HG03342 (cell line): Measurements from ENCODE around the gene AP1G2.

ENCODE experiments used
- ATAC-seq: cut with Tn5 transposase; IDR thresholded peaks from one replicate; pipeline ENCODE4 v1.9.1; 2021; ENCODE audit warnings: mild to moderate bottlenecking, moderate library complexity; ENCODE audit not compliant: unreplicated experiment

AP1G2 gene

DNA sequence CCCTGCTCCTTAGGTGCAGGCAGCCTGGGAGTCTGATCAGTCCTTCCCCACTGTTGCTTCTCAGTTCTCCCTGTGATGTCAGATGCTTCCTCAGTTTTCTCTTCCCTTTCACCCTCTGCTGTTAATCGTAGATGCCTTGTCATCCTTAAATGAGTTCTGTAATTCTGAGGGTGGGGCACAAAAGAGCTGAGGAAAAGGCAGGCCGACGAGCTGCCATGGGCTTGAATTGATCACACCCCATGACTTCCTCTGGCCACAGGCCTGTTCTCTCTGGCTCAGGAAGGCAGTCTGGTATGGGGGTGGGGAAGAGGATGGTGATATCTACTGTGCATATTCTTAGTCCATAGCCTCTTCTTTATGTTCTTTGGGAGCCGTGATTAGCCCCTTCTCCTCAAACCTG is 5.2 kb upstream of the AP1G2 start:
- no peak for ATAC-seq

DNA sequence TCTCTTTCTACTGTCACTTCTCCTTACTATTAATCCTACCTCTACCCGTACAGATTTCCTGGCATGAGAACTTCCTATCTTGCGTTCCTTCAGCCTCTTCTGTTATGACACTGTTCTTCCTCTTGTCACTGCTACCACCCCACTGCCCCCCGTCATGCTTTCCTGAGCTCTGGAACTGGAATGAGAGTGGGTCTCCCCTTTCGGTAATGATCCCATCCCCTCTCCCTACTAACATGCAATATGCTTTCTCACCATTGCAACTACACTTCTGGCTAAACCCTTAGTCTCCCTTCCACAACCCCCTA is 4.9 kb upstream of the AP1G2 start:
- no peak for ATAC-seq

DNA sequence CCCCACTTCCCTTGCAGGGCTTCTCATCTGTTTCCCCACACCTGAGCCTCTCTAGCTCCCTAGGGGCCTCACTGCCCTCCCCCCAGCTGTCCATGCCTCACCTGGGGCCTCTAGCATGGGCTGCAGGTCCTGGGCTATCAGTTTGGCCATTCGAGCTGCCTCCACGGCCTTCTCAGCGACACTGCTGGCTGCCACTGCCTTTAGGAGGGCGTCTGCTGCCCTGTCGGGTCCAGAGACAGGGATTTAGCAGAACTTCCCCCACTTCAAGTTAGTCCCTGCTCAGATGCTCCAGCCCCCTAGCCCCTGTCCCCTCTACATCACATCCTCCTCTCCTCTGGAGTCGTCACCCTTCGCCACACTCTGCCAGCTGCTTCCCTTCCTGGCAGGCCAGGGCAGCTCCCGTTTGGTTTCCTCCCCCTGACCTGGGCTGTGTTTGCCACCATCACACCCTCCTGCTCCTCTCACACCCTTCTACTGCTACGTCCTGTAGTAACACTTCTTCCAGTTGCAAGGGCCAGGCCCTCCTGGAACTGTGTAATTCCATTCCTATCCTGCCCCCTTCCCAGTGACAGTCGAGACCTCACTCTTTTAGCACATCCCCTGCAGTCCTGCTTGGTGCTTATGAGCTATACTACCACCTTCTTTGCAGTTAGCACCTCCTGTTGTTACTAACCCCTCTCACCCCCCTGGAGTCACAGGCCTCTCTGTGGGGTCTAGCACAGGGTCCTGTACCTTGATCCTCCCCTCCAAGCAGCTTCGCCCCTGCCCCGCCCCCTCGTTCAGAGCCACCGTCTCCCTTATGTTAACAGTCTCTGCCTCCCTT is 4.3 kb upstream of the AP1G2 start:
- ATAC-seq = no peak

DNA sequence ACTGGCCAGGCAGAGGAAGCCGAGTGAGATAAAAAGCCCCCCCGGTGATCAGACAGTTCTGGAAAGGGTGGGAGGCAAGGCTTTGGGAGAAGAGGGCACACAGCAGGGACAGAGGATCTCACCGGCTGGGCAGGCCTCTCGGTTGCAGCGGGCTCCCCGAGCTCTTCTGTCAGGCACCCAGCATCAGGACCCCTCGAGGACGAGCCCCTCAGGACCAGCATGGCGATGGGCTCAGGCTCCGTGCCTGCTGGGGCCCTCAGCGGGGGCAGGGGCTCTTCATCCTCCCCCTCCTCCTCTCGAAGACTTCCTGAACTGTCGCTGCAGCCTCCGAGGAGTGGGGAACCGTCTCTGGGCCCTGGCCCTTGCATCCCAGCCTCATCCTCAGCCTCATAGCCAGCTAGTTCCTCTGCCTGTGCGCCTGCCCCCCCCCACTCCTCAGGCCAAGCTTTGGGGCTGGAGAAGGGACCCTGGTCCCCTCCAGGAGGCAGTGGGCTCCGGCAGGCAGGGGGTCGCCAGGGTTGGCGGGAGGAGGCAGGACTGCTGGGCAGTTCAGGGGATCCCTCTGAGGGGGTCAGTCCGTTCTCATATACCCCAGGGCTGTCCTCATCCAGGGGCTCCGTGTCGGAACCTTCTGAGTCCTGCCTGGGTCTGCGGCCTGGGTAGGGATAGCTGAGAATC is 3.4 kb upstream of the AP1G2 start:
- no peak for ATAC-seq

DNA sequence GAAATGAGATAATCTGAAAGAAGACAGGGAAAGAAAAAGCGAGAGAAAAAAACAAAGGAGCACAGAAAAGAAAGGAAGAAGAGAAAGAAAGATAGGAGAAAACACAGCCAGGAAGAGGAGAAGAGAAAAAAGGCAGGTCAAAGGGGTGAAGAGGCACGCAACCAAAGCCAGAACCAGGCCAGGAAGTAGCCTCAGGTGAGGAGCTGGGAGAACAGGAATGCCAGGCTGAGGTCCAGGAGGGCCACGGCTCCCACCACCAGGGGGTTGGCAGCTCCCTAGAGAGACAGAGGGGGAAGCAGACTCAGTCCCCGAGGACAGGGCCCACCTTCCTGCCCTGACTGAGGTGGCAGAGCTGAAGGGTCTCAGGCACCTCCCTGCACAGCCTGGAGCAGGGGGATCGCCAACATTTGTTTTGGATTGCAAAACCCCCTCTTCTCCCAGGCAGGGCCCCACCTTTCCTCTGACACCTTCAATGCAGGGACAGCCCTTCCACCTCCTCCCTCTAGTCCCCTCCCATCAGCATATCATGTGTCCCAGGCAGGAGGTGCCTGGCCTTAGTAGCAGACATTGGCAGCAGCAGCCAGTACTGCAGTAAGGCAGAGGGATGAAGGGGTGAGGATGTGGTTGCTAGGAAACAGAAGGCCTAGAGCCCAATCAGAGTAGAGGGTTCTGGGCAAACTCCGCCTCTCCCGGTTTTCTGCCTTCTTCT is 2.0 kb upstream of the AP1G2 start:
- ATAC-seq = no peak

DNA sequence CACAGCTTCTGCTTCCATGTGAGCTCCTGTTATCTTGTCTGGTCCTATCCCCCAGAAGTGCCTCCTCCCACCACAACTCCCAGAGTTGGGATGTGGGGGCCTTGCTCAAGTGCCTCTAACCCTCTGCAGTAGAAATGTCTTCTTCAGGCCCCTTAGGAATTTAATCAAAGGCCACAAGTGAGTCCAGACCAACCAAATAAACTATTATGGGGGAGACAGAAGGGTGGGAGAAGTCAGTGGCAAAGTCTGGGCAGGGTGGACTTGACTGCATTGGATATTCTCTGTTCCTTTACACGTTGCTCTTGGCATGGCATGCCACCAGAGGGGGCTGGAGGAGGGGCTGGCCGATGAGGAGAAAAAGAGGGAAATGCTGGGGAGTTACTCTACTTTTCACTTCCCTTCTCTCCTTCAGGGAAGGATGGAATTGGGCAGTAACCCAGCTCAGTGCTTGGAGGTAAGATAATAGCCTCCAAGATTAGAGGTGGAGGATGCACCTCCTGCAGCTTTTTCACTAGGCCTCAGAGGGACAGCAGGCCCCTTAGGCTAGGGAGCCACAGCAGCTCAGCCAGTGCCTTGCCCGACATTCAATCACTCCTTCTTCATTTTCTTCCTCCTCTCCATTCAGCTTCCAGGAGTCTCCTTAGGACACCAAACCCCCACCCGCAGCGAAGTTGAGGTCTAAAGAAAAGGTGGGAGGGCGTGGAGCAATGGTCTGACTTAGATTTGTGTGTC is 1.2 kb upstream of the AP1G2 start:
- ATAC-seq = no peak

DNA sequence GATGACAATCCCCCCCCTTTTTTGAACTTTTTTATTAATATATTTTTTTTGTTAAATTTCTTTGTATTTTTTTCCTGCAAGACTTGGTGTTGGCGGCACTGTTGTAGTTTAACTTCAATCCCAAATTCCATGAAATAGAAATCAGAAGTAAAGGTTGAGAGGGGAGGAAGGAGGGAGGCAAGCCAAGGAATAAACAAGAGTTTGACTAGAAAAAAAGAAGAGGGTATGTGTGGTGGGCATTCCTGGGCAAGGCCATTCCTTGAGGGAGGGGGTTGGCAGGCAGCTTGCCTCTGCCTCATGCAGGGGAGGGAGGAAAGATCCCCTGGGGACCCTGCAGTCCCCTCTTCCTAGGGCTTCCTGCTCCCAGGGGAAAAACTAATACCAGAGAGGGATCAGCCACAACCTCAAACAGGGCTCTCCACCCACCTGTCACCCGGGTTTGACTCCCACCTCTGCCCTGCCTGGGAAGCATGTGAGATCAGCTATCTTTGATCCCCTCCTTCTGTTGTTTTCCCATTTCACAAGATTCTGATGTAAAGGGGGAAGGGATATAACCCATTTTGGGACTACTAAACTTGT is 519 bp upstream of the AP1G2 start:
- no peak for ATAC-seq

DNA sequence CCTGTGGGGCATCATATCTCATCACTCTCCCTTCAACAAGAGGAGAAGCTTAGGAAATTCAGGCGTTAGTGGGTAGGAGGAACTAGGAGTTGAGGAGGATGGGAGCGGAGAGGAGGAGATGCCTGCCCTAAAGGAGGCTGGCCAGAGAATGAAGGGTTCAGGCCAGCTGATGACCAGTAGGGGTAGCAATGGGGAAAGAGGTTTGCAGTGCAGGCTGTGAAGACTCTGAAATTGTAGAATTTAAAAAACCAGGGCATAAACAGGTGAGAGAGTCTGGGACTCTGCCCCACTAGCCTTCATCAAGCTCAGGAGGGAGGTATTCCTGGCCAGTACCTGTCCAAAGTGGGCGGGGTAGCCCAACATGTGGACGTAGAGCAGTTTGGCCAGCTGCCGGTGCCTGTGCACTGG is 809 bp downstream of the AP1G2 start:
- no peak for ATAC-seq

DNA sequence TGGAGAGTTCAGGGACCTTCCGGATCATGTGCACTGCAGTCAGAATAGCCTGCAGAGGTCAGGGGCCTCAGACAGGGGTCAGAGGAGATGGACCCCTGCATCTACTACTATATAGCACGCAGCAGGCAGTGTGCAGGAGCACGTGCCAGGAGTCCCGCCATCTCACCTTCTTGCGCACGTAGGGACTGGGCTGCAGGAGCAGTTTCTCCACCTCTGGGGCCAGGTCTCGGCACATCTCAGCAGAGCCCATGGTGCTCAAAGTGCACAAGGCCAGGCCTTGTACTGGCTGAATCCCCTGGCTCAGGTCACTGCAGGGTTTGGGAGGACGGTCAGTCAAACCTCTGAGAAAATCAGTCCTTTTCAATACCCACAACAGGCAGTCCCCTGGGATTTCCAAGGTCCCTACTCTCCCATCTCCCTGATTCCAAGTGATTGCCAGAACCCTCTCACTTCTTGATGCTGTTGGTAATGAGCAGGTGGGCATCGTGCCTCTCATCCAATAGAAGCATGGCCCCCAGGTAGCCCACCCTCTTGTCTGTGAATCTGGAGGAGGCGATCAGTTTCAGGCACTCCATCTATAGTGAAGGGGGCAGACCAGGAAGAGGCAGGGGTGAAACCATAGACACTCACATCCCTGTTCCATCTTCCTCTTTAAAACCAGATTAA is 1.3 kb downstream of the AP1G2 start:
- ATAC-seq = no peak

DNA sequence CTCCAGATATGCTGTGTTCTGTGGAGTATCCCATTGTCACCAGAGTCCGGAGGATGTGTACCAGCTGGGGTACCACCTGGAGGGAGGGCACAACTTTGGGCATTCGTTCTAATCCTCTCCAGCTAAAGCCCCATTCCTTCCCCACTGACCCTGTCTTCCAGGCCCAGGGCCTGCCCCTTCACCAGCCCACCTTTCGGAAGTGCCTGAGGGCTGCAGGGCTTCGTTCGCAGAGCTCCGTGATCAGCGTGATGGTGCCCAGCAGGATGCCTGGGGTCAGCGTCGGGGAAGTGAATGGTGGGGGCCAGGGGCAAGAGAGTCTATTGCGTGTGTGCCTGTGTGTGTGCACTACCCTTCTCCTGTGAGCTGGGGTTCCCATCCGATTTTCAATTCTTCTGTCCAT is 2.0 kb downstream of the AP1G2 start:
- ATAC-seq = no peak

DNA sequence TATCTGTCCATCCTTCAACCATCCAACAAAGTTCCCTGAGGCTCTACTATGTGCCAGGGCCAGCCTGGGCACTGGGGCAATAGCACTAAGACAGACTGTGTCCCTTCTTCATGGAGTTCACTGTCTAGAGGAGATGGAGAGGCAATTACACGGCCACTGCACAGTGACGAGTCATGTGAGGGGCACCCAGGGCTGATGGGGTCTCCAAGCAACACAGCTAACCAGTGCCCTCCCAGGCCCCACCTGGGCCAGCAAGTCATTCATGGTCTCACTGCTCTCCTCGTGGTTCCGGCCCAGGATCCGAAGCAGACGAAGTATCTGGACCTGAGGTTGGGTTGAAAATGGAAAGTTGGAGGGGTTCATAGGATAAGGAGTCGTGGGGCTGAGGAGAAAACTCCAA is 2.7 kb downstream of the AP1G2 start:
- no peak for ATAC-seq

DNA sequence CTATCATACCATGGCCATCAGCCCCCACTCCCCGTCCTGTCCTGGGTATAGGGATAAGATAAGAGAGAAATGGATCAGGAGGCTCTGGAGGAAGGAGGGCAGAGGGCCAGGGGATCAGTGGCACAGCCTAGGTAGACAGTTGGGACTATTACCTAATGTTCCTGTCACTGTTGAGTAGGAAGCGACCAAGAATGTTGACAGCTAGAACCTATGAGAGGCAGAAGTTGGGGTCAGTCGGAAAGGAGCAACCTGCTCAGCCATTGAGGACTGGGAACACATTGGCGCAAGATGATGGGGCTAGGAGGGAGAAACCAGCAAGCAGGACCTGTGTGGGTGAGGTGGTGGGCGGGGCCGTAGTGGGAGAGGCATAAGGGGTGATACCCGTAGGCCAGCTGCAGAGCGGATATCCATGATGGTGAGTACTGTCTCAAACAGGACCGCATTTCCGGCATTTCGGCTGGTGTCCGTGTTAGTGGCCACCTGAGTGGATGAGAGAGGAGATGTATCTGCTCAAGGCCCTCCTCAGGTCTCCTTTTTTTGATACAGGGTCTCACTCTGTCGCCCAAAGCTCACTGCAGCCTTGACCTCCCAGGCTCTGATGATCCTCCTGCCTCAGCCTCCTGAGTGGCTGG is 3.3 kb downstream of the AP1G2 start:
- no peak for ATAC-seq

DNA sequence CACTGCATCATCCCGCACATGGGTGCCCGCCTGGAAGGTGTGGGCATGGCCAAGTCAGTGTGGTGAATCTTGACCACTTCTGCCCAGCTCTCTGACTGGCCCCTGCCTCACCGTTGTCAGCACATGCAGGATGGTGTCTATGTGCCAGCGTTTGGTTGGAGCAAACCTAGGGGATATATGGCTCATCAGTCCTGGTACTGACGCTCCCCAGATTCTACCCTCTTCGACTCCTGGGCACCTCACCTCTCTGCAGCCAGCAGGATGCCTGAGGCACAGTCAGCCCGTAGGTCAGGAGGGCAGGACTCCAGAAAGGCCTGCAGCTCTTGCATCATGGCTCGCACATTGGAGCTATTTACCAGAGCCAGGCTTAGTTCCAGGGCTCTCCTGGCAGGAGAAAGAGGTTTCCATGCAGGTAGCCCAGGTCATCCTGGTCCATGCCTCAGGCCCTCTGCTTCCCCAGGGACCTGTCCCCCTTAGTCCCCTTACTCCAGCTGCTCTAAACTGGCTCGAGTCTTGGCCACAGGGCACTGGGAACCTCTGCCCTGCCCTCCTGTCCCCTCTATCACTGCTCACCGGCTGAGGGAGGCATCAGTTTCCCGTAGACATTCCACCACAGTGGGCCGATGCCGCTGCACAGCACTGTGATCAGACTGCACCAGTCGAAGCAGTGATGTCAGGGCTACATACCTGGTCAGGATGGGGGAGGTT is 4.0 kb downstream of the AP1G2 start:
- ATAC-seq = no peak

DNA sequence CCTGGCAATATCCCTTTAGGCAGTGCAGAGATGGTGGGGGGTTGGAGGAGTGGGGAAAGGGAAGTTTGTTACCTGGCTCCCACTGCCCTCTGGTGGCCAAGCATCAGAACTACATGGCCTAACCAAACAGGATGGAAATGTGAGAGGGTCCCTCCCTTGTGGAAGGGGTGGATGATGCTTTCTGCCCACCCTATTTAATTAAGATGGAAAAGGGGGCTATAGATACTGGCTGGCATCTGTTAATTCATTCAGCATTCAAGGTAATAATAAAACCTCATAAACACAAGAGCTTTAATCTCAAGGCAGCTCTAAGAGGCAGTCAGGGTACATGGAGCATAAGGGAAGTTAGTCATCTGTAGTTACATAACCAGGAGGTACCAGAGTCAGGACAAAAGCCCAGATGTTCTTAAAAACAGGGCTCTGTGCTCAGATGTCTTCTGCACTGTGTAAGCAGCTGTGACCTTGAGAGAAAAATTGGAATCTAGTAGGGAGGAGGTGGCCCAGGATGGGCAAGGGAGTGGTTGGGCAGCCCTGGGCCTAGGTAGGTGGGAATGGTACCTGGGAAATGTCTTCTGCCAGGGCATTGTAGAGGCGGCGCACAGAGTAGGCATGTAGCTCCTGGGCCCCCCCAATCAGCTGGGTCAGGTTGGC is 4.6 kb downstream of the AP1G2 start:
- ATAC-seq = no peak

DNA sequence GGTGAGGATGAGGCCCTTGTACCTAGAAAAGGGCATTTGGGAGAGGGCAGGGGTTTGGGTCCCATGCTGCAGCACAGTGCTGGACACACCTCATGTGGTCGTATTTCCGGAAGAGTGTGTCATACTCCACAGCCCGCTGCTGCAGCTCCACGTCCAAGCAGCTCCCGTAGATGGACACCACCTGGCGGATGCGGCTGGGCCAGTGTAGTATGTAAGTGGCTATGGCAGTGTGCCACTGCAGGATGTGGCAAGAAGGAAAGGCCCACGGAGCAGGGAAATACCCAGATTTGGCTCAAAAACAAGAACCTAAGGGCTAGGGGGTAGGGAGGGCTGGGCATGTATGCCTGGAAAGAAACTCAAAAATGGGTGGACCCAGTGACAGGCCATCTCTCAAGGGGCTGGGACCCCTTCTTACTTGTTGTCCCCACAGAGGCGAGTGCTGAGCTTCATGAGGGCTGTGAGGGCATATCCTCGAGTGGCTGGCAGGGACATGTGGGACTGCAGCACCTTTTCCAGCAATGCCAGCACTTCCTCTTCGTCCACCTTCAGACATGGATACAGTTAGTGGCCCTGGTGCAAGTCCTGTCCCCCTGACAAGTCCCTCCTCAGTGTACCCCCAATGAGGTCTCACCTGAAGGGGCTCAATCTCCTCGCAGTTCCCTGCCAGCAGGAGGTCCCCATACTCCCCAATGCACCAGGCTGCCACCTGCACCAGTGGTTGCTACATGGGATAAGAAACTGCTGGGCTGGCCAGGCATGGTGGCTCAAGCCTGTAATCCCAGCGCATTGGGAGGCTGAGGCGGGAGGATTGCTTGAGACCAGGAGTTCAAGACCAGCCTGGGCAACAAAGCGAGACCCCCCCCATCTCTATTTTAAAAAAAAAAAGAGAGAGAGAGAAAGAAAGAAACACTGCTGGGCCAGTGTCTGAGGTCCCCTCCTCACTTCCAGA is 5.4 kb downstream of the AP1G2 start:
- ATAC-seq = no peak

DNA sequence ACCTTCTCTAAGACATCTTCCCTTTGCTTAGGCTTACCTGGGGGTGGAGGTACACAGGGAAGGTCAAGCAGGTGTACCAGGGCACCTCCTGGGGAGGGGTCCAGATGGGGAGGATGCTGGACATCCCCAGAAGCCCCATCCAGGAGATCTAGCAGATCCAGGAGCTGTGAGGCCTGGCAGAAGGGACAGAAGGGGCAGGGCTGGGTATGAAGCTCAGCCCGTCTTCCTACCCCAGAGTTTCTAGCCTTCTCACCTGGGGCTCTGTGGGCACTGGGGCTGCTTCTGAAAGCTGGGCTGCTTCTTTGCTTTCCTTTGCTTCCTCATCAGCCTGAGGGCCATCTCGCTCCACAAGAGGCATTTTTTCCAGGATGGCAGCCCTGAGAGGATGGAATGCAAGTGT is 6.3 kb downstream of the AP1G2 start:
- ATAC-seq = no peak

DNA sequence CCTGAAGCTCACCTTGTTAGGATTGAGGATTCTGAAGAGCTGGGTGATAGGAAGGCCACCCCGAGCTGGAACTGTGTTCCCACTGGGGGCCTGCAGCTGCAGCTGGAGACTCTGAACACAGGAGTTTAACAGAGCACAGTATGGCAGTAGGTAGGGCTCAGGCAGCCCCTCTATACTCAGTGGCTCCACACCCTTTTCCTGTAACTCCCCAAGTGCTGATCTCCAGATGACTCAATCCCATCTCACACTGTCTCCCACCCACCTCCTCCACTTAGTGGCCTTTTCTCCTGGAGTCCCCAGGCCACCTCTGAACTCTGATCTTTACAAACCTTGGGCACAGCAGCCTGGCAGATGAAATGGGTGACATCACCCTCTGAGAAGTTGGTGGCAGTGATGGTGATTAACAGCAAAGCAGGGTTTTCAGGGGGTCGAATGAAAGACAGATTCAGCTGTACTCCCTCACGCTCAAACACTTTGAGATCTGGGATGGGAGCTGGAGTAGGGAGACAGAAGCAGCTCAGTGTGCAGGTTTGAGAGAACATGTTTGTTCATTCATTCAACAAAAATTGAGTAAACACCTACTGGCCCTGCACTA is 7.6 kb downstream of the AP1G2 start:
- no peak for ATAC-seq
